Vagina (tissue), 2 donors: ENCODE measurements around the gene FAM50B.

Experiments
- POLR2A ChIP-seq, 2 donors: fragments of 450-650 bp; IDR thresholded peaks; one replicate each; pipeline ENCODE4 v1.6.1; 2017; ENCODE audit warnings: antibody characterized with exemption in 2 of 2, mild to moderate bottlenecking in 2 of 2, moderate library complexity in 2 of 2
- TF ChIP-seq, protein P1 (sequence below), 3 experiments: fragments of 450-650 bp in 2 of 3; fragments of 200-600 bp in 1 of 3; sonication (generic) in 1 of 3; IDR thresholded peaks; one replicate each; pipeline ENCODE4 v1.5.1; 2017 to 2019; ENCODE audit warnings: antibody characterized with exemption in 3 of 3, mild to moderate bottlenecking in 2 of 3, moderate library complexity in 2 of 3

DNA sequence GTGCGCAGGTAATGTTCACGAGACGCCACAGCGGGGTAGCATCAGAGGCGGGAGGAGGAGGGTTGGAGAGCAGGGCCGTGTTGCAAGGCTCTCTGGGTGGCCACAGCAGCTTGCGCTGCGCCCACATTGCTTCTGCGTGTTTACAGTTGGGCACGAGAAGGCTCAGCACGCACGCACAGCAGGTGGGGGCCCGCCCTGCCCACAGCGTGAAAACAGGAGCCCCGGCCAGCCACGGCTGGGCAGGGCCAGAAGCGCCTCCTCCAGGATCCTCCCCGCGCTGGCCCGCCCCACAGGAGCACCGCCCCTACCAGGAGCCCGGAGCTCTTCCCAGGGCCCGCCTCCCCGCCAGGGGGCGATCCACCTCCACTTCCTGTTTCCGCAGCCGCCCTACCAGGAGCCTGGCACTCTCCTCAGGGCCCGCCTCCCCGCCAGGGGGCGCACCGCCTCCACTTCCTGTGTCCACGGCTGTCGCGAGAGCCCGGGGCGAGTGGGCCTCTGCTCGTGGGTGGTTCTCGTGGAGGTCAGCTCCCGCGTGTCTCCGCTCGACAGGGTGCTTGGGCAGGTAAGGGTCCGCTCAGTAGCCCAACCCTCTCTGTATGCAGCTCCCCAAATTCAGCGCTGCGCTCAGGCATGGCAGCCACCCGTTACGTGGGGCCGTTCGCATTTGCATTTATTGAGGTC is at the start of gene FAM50B:
- TF ChIP-seq, protein P1, sequence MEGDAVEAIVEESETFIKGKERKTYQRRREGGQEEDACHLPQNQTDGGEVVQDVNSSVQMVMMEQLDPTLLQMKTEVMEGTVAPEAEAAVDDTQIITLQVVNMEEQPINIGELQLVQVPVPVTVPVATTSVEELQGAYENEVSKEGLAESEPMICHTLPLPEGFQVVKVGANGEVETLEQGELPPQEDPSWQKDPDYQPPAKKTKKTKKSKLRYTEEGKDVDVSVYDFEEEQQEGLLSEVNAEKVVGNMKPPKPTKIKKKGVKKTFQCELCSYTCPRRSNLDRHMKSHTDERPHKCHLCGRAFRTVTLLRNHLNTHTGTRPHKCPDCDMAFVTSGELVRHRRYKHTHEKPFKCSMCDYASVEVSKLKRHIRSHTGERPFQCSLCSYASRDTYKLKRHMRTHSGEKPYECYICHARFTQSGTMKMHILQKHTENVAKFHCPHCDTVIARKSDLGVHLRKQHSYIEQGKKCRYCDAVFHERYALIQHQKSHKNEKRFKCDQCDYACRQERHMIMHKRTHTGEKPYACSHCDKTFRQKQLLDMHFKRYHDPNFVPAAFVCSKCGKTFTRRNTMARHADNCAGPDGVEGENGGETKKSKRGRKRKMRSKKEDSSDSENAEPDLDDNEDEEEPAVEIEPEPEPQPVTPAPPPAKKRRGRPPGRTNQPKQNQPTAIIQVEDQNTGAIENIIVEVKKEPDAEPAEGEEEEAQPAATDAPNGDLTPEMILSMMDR (IDR thresholded peaks at IDR 0.05), result peak; percentile 88 to 97 (median 95)
- no peak for TF ChIP-seq POLR2A (IDR thresholded peaks at IDR 0.05)
